HepG2 (cell line): ENCODE results near the gene GIPC1. TPM values are rescaled to one million over a fixed set of nuclear protein-coding genes. Genes with fewer than 3 reads are reported as not detected.
A peak's percentile ranks its signal among the peaks of the same experiment; 100 is the strongest.

Experiments
- AGO2 ChIP-seq: fragments of 200-400 bp; formaldehyde crosslinking; optimal IDR thresholded peaks from 2 replicates; pipeline ENCODE3; 2017; ENCODE audit warnings: mild to moderate bottlenecking, low read depth, low read length, moderate library complexity
- CENPT ChIP-seq: sonication (generic); formaldehyde crosslinking; IDR thresholded peaks from 2 replicates; pipeline ENCODE4 v1.8.0; 2022; ENCODE audit warnings: low read depth, mild to moderate bottlenecking, moderate library complexity, missing genetic modification reagents
- IKZF1 ChIP-seq: fragments of 450-650 bp; IDR thresholded peaks from 2 replicates; pipeline ENCODE4 v1.7.1; 2016
- KLF16 ChIP-seq, 2 experiments: sonication (generic) in 1 of 2; formaldehyde crosslinking in 1 of 2; IDR thresholded peaks; 2 replicates each; pipeline versions ENCODE4 v1.6.1 to v1.8.0; 2016 to 2023; ENCODE audit warnings: missing genetic modification reagents in 2 of 2, missing compliant biosample characterization in 1 of 2
- NFE2 ChIP-seq: sonication (generic); formaldehyde crosslinking; IDR thresholded peaks from 2 replicates; pipeline ENCODE4 v1.4.0; 2020; ENCODE audit warnings: missing genetic modification reagents
- NFIC ChIP-seq: IDR thresholded peaks from 2 replicates; pipeline ENCODE4 v1.6.1; 2012; ENCODE audit warnings: mild to moderate bottlenecking, low read length, inconsistent platforms
- RAD51 ChIP-seq: fragments of 450-650 bp; IDR thresholded peaks from 2 replicates; pipeline ENCODE4 v1.6.1; 2016; ENCODE audit warnings: borderline replicate concordance
- TMF1 ChIP-seq: sonication (generic); formaldehyde crosslinking; IDR thresholded peaks from 2 replicates; pipeline ENCODE4 v1.8.1; 2022; ENCODE audit warnings: low read depth, missing genetic modification reagents
- U2AF1 ChIP-seq: fragments of 200-400 bp; formaldehyde crosslinking; optimal IDR thresholded peaks from 2 replicates; pipeline ENCODE3; 2017; ENCODE audit warnings: mild to moderate bottlenecking, low read depth, low read length
- ZMYM3 ChIP-seq: sonication (generic); formaldehyde crosslinking; IDR thresholded peaks from 2 replicates; pipeline ENCODE4 v1.5.1; 2020; ENCODE audit warnings: mild to moderate bottlenecking, missing genetic modification reagents
- ZNF563 ChIP-seq: sonication (generic); formaldehyde crosslinking; IDR thresholded peaks from 2 replicates; pipeline ENCODE4 v1.8.0; 2022; ENCODE audit warnings: mild to moderate bottlenecking, moderate library complexity, missing genetic modification reagents
- polyA plus RNA-seq, 8 experiments: library from polyadenylated mRNA; depleted of rRNA in 3 of 8; stranded (reverse) in 7 of 8; unstranded in 1 of 8; fragments of >200 nt; fragmentation: Illumina TruSeq in 4 of 8; extraction: Trizol in 4 of 8; gene quantifications; 2 replicates each; pipeline versions ENCODE4 v1.2.1 to v1.2.3, GENCODE V29; 2011 to 2016; ENCODE audit warnings: low read depth in 4 of 8, missing spikeins in 1 of 8, mixed read lengths in 1 of 8; ENCODE audit not compliant: insufficient read depth in 1 of 8
- total RNA-seq, 5 experiments: library from RNA; depleted of rRNA; stranded (reverse); fragments of >200 nt; fragmentation: Illumina TruSeq; extraction: Trizol; gene quantifications; 2 replicates each; pipeline ENCODE4 v1.2.3, GENCODE V29; 2016; ENCODE audit warnings: low read depth in 1 of 5
- TF ChIP-seq, protein P1 (sequence below): sonication (generic); formaldehyde crosslinking; IDR thresholded peaks from 2 replicates; pipeline ENCODE4 v1.9.0; 2021; ENCODE audit warnings: mild to moderate bottlenecking, missing genetic modification reagents
- TF ChIP-seq, protein P2 (sequence below): sonication (generic); formaldehyde crosslinking; IDR thresholded peaks from 2 replicates; pipeline ENCODE4; 2020; ENCODE audit warnings: missing genetic modification reagents, mild to moderate bottlenecking, borderline replicate concordance

Gene GIPC1
- total and polyA plus RNA-seq, 2 of the 13 experiments (the other 11 are each of a cell fraction or from before 2014, with no cell fraction given) = 27.1 to 48.1 TPM

DNA sequence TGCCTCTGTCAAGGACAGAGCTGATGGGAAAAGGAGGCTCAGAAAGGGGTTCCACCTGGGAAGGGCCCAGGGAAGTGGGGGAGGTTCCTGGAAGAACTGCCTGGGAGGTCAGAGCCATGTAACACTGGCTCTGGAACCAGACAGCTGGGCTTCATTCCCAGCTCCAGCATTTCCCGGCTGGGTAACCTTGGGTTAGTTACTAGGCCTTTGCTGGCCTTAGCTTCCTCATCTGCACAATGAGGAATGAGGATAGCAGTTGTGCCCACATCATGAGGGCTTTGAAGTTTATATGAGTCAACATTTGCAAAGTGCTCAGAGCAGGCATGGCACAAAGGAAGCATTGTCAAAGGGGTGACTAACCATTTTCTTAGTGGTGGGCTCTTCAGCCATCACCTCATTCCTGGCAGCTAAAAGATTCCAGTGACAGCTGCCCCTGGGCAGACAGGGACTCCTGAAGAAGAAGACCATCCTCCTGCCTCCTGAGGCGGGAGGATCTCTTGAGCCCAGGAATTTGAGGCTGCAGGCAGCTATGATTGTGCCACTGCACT is 24.0 kb upstream of the GIPC1 start (continued):
- TF ChIP-seq, protein P1, sequence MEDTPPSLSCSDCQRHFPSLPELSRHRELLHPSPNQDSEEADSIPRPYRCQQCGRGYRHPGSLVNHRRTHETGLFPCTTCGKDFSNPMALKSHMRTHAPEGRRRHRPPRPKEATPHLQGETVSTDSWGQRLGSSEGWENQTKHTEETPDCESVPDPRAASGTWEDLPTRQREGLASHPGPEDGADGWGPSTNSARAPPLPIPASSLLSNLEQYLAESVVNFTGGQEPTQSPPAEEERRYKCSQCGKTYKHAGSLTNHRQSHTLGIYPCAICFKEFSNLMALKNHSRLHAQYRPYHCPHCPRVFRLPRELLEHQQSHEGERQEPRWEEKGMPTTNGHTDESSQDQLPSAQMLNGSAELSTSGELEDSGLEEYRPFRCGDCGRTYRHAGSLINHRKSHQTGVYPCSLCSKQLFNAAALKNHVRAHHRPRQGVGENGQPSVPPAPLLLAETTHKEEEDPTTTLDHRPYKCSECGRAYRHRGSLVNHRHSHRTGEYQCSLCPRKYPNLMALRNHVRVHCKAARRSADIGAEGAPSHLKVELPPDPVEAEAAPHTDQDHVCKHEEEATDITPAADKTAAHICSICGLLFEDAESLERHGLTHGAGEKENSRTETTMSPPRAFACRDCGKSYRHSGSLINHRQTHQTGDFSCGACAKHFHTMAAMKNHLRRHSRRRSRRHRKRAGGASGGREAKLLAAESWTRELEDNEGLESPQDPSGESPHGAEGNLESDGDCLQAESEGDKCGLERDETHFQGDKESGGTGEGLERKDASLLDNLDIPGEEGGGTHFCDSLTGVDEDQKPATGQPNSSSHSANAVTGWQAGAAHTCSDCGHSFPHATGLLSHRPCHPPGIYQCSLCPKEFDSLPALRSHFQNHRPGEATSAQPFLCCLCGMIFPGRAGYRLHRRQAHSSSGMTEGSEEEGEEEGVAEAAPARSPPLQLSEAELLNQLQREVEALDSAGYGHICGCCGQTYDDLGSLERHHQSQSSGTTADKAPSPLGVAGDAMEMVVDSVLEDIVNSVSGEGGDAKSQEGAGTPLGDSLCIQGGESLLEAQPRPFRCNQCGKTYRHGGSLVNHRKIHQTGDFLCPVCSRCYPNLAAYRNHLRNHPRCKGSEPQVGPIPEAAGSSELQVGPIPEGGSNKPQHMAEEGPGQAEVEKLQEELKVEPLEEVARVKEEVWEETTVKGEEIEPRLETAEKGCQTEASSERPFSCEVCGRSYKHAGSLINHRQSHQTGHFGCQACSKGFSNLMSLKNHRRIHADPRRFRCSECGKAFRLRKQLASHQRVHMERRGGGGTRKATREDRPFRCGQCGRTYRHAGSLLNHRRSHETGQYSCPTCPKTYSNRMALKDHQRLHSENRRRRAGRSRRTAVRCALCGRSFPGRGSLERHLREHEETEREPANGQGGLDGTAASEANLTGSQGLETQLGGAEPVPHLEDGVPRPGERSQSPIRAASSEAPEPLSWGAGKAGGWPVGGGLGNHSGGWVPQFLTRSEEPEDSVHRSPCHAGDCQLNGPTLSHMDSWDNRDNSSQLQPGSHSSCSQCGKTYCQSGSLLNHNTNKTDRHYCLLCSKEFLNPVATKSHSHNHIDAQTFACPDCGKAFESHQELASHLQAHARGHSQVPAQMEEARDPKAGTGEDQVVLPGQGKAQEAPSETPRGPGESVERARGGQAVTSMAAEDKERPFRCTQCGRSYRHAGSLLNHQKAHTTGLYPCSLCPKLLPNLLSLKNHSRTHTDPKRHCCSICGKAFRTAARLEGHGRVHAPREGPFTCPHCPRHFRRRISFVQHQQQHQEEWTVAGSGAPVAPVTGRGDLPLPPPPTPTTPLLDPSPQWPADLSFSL = no peak
- TF ChIP-seq ZNF563 (no peak), IKZF1 (no peak), NFIC (peak; percentile 42; the same call in 1 of the 2 replicates), TMF1 (CRISPR knock-in tag) (no peak), NFE2 (CRISPR knock-in tag) (no peak; the same call in 1 of the 2 replicates), RAD51 (no peak), AGO2 (no peak), U2AF1 (no peak), KLF16 (CRISPR knock-in tag; IDR thresholded peaks at IDR 0.05) (peak in 1 of 2 experiments; percentile 85; a peak in 2 of 4 replicates), ZMYM3 (peak; percentile 63; the same call in 1 of the 2 replicates), CENPT (CRISPR knock-in tag) (no peak)
- TF ChIP-seq, protein P2, sequence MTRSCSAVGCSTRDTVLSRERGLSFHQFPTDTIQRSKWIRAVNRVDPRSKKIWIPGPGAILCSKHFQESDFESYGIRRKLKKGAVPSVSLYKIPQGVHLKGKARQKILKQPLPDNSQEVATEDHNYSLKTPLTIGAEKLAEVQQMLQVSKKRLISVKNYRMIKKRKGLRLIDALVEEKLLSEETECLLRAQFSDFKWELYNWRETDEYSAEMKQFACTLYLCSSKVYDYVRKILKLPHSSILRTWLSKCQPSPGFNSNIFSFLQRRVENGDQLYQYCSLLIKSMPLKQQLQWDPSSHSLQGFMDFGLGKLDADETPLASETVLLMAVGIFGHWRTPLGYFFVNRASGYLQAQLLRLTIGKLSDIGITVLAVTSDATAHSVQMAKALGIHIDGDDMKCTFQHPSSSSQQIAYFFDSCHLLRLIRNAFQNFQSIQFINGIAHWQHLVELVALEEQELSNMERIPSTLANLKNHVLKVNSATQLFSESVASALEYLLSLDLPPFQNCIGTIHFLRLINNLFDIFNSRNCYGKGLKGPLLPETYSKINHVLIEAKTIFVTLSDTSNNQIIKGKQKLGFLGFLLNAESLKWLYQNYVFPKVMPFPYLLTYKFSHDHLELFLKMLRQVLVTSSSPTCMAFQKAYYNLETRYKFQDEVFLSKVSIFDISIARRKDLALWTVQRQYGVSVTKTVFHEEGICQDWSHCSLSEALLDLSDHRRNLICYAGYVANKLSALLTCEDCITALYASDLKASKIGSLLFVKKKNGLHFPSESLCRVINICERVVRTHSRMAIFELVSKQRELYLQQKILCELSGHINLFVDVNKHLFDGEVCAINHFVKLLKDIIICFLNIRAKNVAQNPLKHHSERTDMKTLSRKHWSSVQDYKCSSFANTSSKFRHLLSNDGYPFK (CRISPR knock-in tag) = no peak
